Measurements from ENCODE around the gene SNX25. TPM values are rescaled to one million over a fixed set of nuclear protein-coding genes. Genes with fewer than 3 reads are reported as not detected.
"Not testable (repeated sequence)": the region's sequence is repeated elsewhere in the genome, so short reads cannot be mapped to it uniquely, and the experiment has no call there.

SNX25 gene
- total and polyA plus RNA-seq, 7 donors: 5.3 to 13.0 (median 9.8) TPM

GRCh38 chr4:185207466-185207865 is 1.9 kb upstream of the SNX25 start:
- DNase-seq: no peak
- H3K36me3 ChIP-seq (ENCODE audit: insufficient read depth in 1 of 2, low read depth in 1 of 2): no peaks in the 10 kb centered on the region
- no peak for TF ChIP-seq CTCF (IDR thresholded peaks at IDR 0.05)
- no peaks in the 10 kb centered on the region for H3K9me3 ChIP-seq
- no peaks in the 10 kb centered on the region for H3K27me3 ChIP-seq (ENCODE audit: insufficient read depth in 3 of 3, low read length in 2 of 3)
- intact Hi-C loops (cut with DNase I): loop anchor here in 1 of 2 donors (10.0 kb wide), 2 partner anchors 187 to 827 kb away; partner anchors contain the start of genes ANKRD37 and LRP2BP
- no peak overlapping the region for H3K4me3 ChIP-seq
- H3K27ac ChIP-seq: no peak overlapping the region
- peaks cover 22% of the 10 kb centered on the region for H3K4me1 ChIP-seq
- WGBS, 3 donors: 95% methylated on average over 5 of the region's 5 CpGs
- ATAC-seq: no peak

GRCh38 chr4:185209852-185210101 is 379 bp downstream of the SNX25 start:
- 0 to 2% (median 1%) methylated on average over 9 to 39 of the region's 39 CpGs for WGBS, 3 donors
- peak in 3 of 4 donors; percentile 14 to 20 (median 16) for ATAC-seq
- H3K4me3 ChIP-seq: peak overlapping the region; percentile 71
- H3K27ac ChIP-seq: peak overlapping the region; percentile 90
- not testable (repeated sequence) for H3K27me3 ChIP-seq (ENCODE audit: insufficient read depth in 3 of 3, low read length in 2 of 3); H3K9me3 ChIP-seq; DNase-seq; H3K36me3 ChIP-seq (ENCODE audit: insufficient read depth in 1 of 2, low read depth in 1 of 2)
- H3K4me1 ChIP-seq: peaks cover 14% of the 10 kb centered on the region
- intact Hi-C loops (cut with DNase I): loop anchor here (2.0 to 10.0 kb wide), 6 partner anchors 38 to 825 kb away; partner anchors contain the start of genes ANKRD37 (in 1 of the 2) and LRP2BP (in 1 of the 2)

- WGBS, 3 donors: 0 to 1% (median 1%) methylated on average over 52 to 84 of the region's 84 CpGs
- Histone ChIP-seq H3K27me3 (ENCODE audit: insufficient read depth in 3 of 3, low read length in 2 of 3) (no peaks in the 10 kb centered on the region), H3K4me3 (peak overlapping the region; percentile 71), H3K4me1 (peaks cover 14% of the 10 kb centered on the region), H3K27ac (peak overlapping the region; percentile 90), H3K36me3 (ENCODE audit: insufficient read depth in 1 of 2, low read depth in 1 of 2) (no peaks in the 10 kb centered on the region), H3K9me3 (no peaks in the 10 kb centered on the region)
- intact Hi-C loops (cut with DNase I): loop anchor here (2.0 to 10.0 kb wide), 4 partner anchors 37 to 384 kb away; no protein-coding TSS in a partner anchor
- DNase-seq (peak; percentile 61 to 72), ATAC-seq (peak; percentile 47 to 55 (median 52))
- no peak for TF ChIP-seq CTCF (IDR thresholded peaks at IDR 0.05)
Observed at GRCh38 chr4:185210102-185210981, 944 bp downstream of the SNX25 start.

- no peak for TF ChIP-seq CTCF (IDR thresholded peaks at IDR 0.05)
- Histone ChIP-seq H3K4me3 (peak overlapping the region; percentile 71), H3K36me3 (ENCODE audit: insufficient read depth in 1 of 2, low read depth in 1 of 2) (no peaks in the 10 kb centered on the region), H3K27me3 (ENCODE audit: insufficient read depth in 3 of 3, low read length in 2 of 3) (no peaks in the 10 kb centered on the region), H3K9me3 (no peaks in the 10 kb centered on the region), H3K27ac (no peak overlapping the region), H3K4me1 (peaks cover 21% of the 10 kb centered on the region)
- no peak for ATAC-seq
- DNase-seq: no peak
- intact Hi-C loops (cut with DNase I): loop anchor here (2.0 to 10.0 kb wide), 4 partner anchors 36 to 384 kb away; no protein-coding TSS in a partner anchor
- WGBS, 3 donors: 75 to 79% (median 78%) methylated on average over 5 of the region's 5 CpGs
Observed at GRCh38 chr4:185211035-185211434, 1.6 kb downstream of the SNX25 start.

GRCh38 chr4:185211641-185212040 is 2.2 kb downstream of the SNX25 start:
- no peak overlapping the region for H3K27ac ChIP-seq
- H3K4me1 ChIP-seq: peaks cover 25% of the 10 kb centered on the region
- no peaks in the 10 kb centered on the region for H3K9me3 ChIP-seq
- H3K4me3 ChIP-seq: peak overlapping the region; percentile 71
- WGBS, 3 donors: 78 to 80% (median 78%) methylated on average over 2 of the region's 2 CpGs
- TF ChIP-seq CTCF (IDR thresholded peaks at IDR 0.05): no peak
- intact Hi-C loops (cut with DNase I): loop anchor here (2.0 to 10.0 kb wide), 4 partner anchors 36 to 383 kb away; no protein-coding TSS in a partner anchor
- H3K36me3 ChIP-seq (ENCODE audit: insufficient read depth in 1 of 2, low read depth in 1 of 2): no peaks in the 10 kb centered on the region
- ATAC-seq (no peak), DNase-seq (no peak)
- H3K27me3 ChIP-seq (ENCODE audit: insufficient read depth in 3 of 3, low read length in 2 of 3): no peaks in the 10 kb centered on the region

All from psoas muscle (tissue), 8 donors.